ENCODE measurements around the gene NFIA.

DNA sequence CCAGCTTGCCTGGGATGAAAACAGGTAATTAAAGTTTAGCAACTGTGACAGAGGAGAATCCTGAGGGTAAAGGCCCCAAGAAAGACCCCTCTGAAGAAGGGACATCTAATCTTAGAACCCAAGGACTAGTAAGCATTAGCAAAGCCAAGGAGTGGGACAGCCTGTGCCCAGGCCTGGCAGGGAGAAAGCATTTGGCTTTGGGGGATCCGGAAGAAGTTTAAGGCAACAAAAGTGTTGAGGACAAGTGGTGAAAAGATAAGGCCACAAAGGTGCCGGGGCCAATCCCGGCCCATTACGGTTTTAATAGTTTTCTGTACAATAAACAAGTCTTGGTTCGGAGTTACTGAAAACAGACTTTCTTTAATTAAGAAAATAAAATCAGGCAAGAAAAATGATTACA, 367.0 kb downstream of the NFIA start:
- TF ChIP-seq, protein P1, sequence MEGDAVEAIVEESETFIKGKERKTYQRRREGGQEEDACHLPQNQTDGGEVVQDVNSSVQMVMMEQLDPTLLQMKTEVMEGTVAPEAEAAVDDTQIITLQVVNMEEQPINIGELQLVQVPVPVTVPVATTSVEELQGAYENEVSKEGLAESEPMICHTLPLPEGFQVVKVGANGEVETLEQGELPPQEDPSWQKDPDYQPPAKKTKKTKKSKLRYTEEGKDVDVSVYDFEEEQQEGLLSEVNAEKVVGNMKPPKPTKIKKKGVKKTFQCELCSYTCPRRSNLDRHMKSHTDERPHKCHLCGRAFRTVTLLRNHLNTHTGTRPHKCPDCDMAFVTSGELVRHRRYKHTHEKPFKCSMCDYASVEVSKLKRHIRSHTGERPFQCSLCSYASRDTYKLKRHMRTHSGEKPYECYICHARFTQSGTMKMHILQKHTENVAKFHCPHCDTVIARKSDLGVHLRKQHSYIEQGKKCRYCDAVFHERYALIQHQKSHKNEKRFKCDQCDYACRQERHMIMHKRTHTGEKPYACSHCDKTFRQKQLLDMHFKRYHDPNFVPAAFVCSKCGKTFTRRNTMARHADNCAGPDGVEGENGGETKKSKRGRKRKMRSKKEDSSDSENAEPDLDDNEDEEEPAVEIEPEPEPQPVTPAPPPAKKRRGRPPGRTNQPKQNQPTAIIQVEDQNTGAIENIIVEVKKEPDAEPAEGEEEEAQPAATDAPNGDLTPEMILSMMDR (conservative IDR thresholded peaks at IDR 0.05 in 1 of 2, IDR thresholded peaks at IDR 0.05 in 1 of 2; ENCODE audit: low read depth in 1 of 2, low read length in 2 of 2) = no peak
- no peak for TF ChIP-seq EZH2 (IDR thresholded peaks at IDR 0.05; ENCODE audit: low read length, missing control alignments)

Measured in fibroblast of lung (primary cell).